Measurements from ENCODE around the gene NUP37. TPM values are rescaled to one million over a fixed set of nuclear protein-coding genes. Genes with fewer than 3 reads are reported as not detected.

NUP37 gene
- polyA plus RNA-seq, 2 of the 4 experiments (the other 2 are of a cell fraction), result 103 to 118 TPM

- TF ChIP-seq CHD4 (IDR thresholded peaks at IDR 0.05; ENCODE audit: borderline replicate concordance), result no peak
- no peak for TF ChIP-seq CBX2 (IDR thresholded peaks at IDR 0.05; ENCODE audit: borderline replicate concordance, low read depth)
- TF ChIP-seq EHMT2 (IDR thresholded peaks at IDR 0.05; ENCODE audit: low read depth), result no peak
- TF ChIP-seq POLR2A (IDR thresholded peaks at IDR 0.05; ENCODE audit: low read length), result peak; percentile 86
- peak; percentile 84 for TF ChIP-seq REST (IDR thresholded peaks at IDR 0.05)
- no peak for TF ChIP-seq SREBF2 (IDR thresholded peaks at IDR 0.05)
- TF ChIP-seq POLR2AphosphoS2 (conservative IDR thresholded peaks at IDR 0.05; ENCODE audit: low read length), result no peak
- no peak for TF ChIP-seq HOXB5 (CRISPR knock-in tag; IDR thresholded peaks at IDR 0.05)
- no peak for TF ChIP-seq ZSCAN20 (CRISPR knock-in tag; IDR thresholded peaks at IDR 0.05)
- TF ChIP-seq EHF (CRISPR knock-in tag; IDR thresholded peaks at IDR 0.05), result no peak
- peak; percentile 82 for TF ChIP-seq PHF8 (IDR thresholded peaks at IDR 0.05; ENCODE audit: borderline replicate concordance, low read depth)
- no peak for TF ChIP-seq CBX8 (IDR thresholded peaks at IDR 0.05)
- TF ChIP-seq, protein P1, sequence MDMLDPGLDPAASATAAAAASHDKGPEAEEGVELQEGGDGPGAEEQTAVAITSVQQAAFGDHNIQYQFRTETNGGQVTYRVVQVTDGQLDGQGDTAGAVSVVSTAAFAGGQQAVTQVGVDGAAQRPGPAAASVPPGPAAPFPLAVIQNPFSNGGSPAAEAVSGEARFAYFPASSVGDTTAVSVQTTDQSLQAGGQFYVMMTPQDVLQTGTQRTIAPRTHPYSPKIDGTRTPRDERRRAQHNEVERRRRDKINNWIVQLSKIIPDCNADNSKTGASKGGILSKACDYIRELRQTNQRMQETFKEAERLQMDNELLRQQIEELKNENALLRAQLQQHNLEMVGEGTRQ (IDR thresholded peaks at IDR 0.05), result no peak
- TF ChIP-seq, protein P2, sequence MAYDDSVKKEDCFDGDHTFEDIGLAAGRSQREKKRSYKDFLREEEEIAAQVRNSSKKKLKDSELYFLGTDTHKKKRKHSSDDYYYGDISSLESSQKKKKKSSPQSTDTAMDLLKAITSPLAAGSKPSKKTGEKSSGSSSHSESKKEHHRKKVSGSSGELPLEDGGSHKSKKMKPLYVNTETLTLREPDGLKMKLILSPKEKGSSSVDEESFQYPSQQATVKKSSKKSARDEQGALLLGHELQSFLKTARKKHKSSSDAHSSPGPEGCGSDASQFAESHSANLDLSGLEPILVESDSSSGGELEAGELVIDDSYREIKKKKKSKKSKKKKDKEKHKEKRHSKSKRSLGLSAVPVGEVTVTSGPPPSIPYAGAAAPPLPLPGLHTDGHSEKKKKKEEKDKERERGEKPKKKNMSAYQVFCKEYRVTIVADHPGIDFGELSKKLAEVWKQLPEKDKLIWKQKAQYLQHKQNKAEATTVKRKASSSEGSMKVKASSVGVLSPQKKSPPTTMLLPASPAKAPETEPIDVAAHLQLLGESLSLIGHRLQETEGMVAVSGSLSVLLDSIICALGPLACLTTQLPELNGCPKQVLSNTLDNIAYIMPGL (CRISPR knock-in tag; IDR thresholded peaks at IDR 0.05; ENCODE audit: borderline replicate concordance), result no peak
- TF ChIP-seq E2F6 (IDR thresholded peaks at IDR 0.05; ENCODE audit: borderline replicate concordance, low read depth), result no peak
Observed at GRCh38 chr12:102119674-102120563, at the start of gene NUP37, which contains the start of gene PARPBP (continued).

GRCh38 chr12:102167821-102168604 is 48.1 kb upstream of the NUP37 start:
- TF ChIP-seq EHF (CRISPR knock-in tag; IDR thresholded peaks at IDR 0.05) (no peak), E2F6 (IDR thresholded peaks at IDR 0.05; ENCODE audit: borderline replicate concordance, low read depth) (no peak), JUNB (IDR thresholded peaks at IDR 0.05) (no peak), SREBF2 (IDR thresholded peaks at IDR 0.05) (no peak), RAD21 (conservative IDR thresholded peaks at IDR 0.05 in 1 of 2, IDR thresholded peaks at IDR 0.05 in 1 of 2) (no peak), ESRRA (IDR thresholded peaks at IDR 0.05; ENCODE audit: borderline replicate concordance, low read length) (no peak), CBX2 (IDR thresholded peaks at IDR 0.05; ENCODE audit: borderline replicate concordance, low read depth) (no peak), PHF8 (IDR thresholded peaks at IDR 0.05; ENCODE audit: borderline replicate concordance, low read depth) (no peak), FOXS1 (CRISPR knock-in tag; IDR thresholded peaks at IDR 0.05) (no peak), HOXB13 (CRISPR knock-in tag; IDR thresholded peaks at IDR 0.05; ENCODE audit: low read depth) (no peak)
- TF ChIP-seq, protein P1 (IDR thresholded peaks at IDR 0.05), result no peak
- TF ChIP-seq, protein P3, sequence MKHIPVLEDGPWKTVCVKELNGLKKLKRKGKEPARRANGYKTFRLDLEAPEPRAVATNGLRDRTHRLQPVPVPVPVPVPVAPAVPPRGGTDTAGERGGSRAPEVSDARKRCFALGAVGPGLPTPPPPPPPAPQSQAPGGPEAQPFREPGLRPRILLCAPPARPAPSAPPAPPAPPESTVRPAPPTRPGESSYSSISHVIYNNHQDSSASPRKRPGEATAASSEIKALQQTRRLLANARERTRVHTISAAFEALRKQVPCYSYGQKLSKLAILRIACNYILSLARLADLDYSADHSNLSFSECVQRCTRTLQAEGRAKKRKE (CRISPR knock-in tag; IDR thresholded peaks at IDR 0.05; ENCODE audit: low read depth), result no peak
- Histone ChIP-seq H3K4me3 (no peak overlapping the region), H3K4me2 (no peak overlapping the region), H3K9me3 (no peaks in the 10 kb centered on the region), H3K27ac (no peak overlapping the region), H3K4me1 (peaks cover 11% of the 10 kb centered on the region; the same call in 2 of the 3 replicates)
- ChIA-PET CTCF (interaction anchor here (2.7 kb wide), 1 partner anchor 573 kb away, joined by 17 read pairs; no protein-coding TSS in a partner anchor), POLR2A (no interaction called here)
- ATAC-seq, result no peak
- DNase-seq (ENCODE audit: low read depth in 1 of 2, low spot score in 1 of 2), result no peak
- no peak for FAIRE-seq
